ENCODE measurements around the gene ATP1B1. TPM values are rescaled to one million over a fixed set of nuclear protein-coding genes. Genes with fewer than 3 reads are reported as not detected.

ATP1B1 gene
- total and polyA plus RNA-seq, 2 of the 13 experiments (the other 11 are each of a cell fraction or from before 2014, with no cell fraction given), result 134 to 135 TPM

GRCh38 chr1:169148472-169149252, 42.2 kb downstream of the ATP1B1 start (continued):
- TF ChIP-seq ZNF574 (CRISPR knock-in tag; IDR thresholded peaks at IDR 0.05), result peak; percentile 43
- no peak for TF ChIP-seq ZIK1 (CRISPR knock-in tag; IDR thresholded peaks at IDR 0.05; ENCODE audit: borderline replicate concordance, low read depth)
- TF ChIP-seq XRCC5 (optimal IDR thresholded peaks at IDR 0.05; ENCODE audit: low read length), result no peak
- peak; percentile 41; the same call in 1 of the 2 replicates for TF ChIP-seq TFE3 (CRISPR knock-in tag; IDR thresholded peaks at IDR 0.05)
- peak; percentile 70 for TF ChIP-seq HHEX (CRISPR knock-in tag; IDR thresholded peaks at IDR 0.05)
- peak; percentile 54; the same call in 1 of the 2 replicates for TF ChIP-seq ETV5 (CRISPR knock-in tag; IDR thresholded peaks at IDR 0.05; ENCODE audit: borderline replicate concordance)
- TF ChIP-seq DR1 (CRISPR knock-in tag; IDR thresholded peaks at IDR 0.05), result no peak
- peak; percentile 52 for TF ChIP-seq CEBPG (CRISPR knock-in tag; IDR thresholded peaks at IDR 0.05)
- peak; percentile 75 for TF ChIP-seq ZNF614 (CRISPR knock-in tag; IDR thresholded peaks at IDR 0.05; ENCODE audit: borderline replicate concordance)
- TF ChIP-seq ZNF710 (CRISPR knock-in tag; IDR thresholded peaks at IDR 0.05; ENCODE audit: borderline replicate concordance), result peak; percentile 86; the same call in 1 of the 2 replicates
- TF ChIP-seq ZNF430 (CRISPR knock-in tag; IDR thresholded peaks at IDR 0.05), result peak; percentile 74; the same call in 1 of the 2 replicates
- no peak for TF ChIP-seq ZNF737 (CRISPR knock-in tag; IDR thresholded peaks at IDR 0.05; ENCODE audit: borderline replicate concordance)
- TF ChIP-seq GTF3A (CRISPR knock-in tag; conservative IDR thresholded peaks at IDR 0.05), result no peak
- peak; percentile 47; the same call in 1 of the 2 replicates for TF ChIP-seq KLF12 (CRISPR knock-in tag; IDR thresholded peaks at IDR 0.05; ENCODE audit: borderline replicate concordance)
- peak; percentile 97 for TF ChIP-seq ESRRA (CRISPR knock-in tag; IDR thresholded peaks at IDR 0.05; ENCODE audit: low read depth)
- TF ChIP-seq MBD4 (IDR thresholded peaks at IDR 0.05; ENCODE audit: borderline replicate concordance, low read length), result peak; percentile 74; the same call in 1 of the 2 replicates
- peak; percentile 86 for TF ChIP-seq MAFF (IDR thresholded peaks at IDR 0.05; ENCODE audit: low read depth, low read length)
- TF ChIP-seq ZNF207 (IDR thresholded peaks at IDR 0.05; ENCODE audit: borderline replicate concordance), result no peak
- peak; percentile 65; the same call in 1 of the 2 replicates for TF ChIP-seq DPF2 (CRISPR knock-in tag; IDR thresholded peaks at IDR 0.05; ENCODE audit: borderline replicate concordance, low read depth)
- peak; percentile 49; the same call in 1 of the 2 replicates for TF ChIP-seq ZNF281 (CRISPR knock-in tag; IDR thresholded peaks at IDR 0.05; ENCODE audit: borderline replicate concordance)
